HG03097 (cell line): Measurements from ENCODE around the gene CD8A.

Experiments used
- ATAC-seq: cut with Tn5 transposase; IDR thresholded peaks from one replicate; pipeline ENCODE4 v1.9.1; 2021; ENCODE audit not compliant: unreplicated experiment, low FRiP score

CD8A gene

DNA sequence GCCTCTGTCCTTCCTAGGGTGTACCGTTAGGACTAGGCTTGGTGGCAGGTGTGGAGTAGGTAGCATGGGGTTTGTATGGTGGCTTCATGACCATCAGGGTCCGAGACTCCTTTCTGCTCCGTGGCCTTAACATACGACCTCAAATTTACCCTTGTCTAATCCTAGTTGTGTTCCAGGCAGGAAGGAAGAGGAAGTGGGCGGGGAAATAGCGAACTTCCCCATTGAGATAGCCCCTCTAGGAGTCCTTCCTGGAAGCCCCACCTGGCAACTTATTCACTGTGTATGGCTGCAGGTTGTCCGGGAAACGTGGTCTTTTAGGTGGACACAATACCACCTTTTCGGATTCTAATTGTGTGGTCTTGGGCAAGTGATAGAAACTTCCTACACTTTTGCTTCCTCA is 9.3 kb downstream of the CD8A start:
- no peak for ATAC-seq

DNA sequence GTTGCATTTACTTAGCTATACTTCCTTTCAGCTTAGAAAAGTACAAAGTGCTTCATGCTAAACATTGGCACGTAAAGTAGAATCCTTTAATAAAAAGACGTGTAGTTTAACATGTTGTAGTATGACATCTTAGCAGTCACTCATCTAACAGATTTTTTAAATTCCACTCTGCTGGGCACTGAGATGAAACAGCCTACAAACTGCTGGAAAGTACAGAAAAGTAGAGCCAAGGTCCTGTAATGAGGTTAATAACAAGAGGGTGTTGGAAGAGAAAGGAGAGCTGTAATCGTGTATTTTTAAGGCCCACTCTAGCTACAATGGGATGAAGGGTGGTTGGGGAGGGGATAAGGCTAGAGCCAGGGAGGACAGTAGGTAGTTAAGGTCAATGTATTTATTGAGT is 10.7 kb downstream of the CD8A start:
- no peak for ATAC-seq

DNA sequence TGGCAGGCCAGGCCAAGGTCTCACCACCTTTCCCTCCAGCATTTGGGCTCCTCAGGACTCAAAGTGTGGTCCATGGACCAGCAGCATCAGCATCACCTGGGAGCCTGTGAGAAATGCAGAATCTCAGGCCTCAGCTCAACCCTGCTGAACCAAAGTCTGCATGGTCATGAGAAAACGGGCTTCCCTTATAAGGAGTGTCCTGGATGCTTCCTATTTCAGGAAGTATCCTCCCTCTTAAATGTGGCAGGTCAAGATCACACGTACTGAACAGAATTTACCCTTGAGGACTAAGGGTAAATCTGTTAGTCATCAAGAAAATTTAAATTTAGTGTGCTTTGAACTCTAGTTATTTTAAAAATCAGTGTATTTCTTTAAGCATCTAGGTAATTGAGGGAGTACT is 11.8 kb downstream of the CD8A start:
- ATAC-seq: no peak

DNA sequence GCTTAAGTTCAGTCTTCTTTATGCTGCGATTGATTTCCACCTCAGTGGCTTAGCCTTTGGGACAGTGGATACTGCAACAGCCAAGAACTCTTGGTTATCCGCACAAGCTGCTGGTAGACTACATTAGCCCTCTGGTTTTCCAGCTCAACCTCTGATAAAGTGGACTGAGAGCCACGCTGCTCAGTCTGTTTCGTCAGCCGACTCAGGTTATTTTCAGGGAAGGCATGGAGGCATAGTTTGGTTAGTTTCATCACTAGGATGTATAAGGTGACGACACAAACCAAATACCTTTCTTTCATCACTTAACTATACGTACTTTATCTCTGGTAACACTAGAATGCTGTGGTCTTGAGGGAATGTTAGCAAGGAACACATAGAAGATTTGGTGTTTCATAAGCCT is 14.2 kb downstream of the CD8A start:
- ATAC-seq: no peak

DNA sequence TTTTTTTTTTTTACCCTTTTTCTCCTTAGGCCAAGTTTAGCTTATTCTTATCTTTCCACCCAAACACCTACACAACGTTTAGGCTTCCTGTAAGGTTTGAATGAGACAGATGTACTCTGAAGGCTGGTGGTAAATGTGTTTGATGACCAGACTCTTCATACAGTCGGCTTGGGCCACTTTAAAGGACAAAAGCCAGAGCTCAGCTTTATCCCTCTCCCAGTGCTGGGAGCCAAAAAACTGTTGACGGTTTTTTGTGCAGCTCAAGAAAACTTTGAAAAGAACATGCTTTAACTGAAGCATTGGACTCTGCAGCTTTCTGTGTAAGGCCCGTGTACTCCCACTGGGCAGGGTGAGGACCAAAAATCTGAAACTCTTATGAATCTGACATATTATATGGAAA is 15.4 kb downstream of the CD8A start:
- ATAC-seq: no peak

DNA sequence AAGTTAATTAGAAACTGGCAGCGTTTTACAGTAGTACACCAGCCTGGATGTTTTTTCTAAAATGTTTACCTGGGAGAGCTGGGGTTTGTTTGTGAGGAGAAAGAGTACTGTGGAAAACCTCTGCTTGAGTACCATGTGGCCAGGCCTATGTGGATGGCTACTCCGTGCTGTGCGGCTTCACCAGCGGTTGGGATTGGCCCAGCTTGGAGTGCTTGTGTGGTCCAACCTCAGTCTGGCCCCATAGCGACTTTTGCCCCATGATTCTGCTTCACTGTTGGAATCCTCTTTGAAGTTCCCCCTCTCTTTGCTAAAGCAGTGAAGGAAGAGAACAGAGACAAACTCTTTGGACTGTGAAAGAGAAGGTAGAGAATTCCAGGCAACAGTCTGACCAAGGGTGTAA is 15.9 kb downstream of the CD8A start:
- no peak for ATAC-seq

DNA sequence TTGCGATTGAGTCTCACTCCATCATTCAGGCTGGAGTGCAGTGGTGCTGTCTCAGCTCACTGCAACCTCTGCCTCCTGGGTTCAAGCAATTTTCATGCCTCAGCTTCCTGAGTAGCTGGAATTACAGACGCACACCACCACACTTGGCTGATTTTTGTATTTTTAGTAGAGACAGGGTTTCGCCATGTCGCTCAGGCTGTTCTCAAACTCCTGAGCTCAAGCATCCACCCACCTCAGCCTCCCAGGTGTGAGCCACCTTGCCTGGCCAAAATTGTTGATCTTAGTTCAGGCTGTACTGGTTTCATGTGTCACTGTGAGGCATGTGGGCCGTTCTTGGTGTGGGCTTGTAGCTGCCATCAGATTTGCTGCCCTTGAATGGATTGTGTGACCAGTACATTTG is 18.1 kb downstream of the CD8A start:
- no peak for ATAC-seq

DNA sequence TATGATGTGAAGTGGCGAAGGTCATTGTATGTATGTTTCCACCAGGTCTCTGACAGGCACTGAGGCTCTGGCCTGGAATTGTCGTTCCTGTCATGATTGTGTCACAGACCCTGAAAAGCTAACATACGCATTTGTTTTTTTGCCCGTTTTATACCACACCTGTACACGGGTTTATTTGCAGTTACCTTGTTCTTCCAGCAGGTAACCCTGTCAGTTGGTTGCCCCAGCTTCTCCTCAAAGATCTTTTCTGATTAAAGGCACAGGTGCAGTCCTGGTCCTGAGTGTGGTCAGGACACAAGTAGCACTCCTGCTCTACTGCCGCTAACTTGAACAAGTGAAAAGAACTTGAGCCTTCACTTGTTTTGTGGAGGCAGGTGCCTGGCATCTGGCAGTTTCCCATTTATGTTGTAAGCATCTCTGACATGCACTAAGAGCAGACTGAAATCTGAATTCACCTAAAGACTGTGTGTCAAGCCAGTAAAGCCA is 19.9 kb downstream of the CD8A start:
- ATAC-seq: no peak

DNA sequence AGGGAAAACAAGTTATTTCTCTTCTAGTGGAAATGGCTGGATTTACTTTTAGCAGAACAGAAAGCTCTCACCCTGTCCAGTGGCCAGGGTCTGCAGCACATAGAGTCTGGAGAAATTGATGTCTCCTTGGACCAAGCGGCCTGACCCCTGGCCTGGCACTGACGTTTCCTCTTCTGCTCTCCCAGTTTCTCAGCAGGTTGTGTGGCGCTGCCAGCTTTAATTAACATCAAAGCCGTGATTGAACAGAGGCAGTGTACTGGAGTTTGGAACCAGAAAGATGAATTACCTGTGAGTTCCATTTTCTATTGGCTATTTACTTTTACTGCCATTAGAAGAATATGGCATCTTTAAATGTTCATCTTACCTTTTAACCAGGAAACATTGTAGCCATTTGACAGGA is 20.9 kb downstream of the CD8A start:
- ATAC-seq: no peak

DNA sequence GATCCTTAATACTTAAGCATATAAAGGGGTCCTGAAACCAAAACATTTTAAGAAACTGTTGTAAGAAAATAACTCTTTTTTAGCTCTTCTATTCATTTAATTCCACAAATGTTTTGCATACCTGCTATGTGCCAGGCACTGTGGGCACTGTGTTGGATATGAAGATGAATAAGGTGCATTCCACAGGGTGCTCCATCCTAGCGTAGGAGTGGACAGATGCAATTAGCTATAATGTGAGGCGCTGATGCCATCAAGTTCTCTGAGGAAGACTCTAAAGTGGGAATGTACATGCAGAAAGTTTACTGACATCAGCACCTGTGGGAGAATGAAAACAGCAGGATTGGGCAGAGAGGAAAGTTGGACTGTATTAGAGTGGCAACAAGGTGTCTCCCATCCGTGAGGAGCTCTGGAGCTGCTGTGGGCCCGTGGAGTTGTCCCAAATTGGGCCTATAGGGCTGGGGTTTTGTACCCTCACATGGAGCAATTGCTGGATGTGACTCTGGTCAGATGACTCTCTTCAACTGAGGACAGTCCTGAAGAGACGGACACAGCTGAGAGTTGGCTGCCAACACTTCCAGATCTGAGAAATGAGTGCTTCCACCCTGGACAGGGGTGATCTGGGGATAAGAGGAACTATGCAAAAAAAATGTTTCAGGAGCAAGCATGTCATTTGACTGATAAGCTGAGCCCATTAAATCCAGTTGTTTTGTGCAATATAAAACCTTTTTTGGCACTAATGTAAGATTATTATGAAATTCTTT is 22.3 kb downstream of the CD8A start:
- no peak for ATAC-seq

DNA sequence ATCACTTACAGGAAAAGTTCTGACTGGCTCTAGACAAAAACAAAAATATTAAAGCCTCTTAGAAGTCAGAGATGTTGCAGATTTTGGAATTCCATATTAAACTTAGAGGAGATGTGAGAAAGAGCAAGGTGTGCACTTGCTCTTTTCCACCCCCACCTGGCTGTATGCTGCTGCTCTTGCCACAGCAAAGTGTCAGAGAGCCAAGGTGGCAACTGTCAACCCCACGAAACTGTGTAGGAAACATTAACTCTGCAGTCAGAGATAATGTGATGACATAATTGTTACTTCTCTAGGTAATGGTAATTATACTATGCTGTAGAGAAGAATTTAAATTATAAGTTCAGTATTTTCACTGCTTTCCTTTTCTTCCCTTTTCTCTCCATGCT is 25.4 kb downstream of the CD8A start:
- ATAC-seq: no peak

DNA sequence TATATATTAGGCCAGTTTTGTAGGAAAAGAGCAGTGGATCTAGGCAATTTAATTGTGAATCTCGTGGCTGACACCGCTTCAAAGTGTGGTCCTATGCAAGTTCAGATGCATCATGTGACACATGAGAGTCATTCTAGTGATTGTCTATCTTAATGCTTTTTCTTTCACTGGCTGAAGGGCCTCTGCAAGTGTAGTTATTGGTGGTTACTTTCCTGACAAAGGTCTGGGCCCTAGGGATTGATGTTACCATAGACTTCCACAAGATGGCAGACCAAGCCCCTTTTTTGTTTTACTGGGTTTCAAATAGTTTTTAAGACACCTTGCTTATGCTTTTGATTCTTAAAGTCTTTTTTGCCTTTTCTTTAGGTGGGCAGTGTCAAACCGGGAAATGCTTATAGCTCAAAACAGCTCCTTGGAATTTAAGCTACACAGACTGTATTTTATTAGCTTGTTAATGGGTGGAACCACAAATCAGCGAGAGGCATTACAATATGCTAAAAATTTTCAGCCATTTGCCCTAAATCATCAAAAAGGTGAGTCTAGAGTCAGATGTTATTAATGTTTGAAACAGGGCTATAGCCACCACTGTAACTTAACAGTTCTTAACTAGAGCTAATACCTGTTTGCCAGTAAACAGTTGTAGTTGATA is 25.9 kb downstream of the CD8A start:
- no peak for ATAC-seq

DNA sequence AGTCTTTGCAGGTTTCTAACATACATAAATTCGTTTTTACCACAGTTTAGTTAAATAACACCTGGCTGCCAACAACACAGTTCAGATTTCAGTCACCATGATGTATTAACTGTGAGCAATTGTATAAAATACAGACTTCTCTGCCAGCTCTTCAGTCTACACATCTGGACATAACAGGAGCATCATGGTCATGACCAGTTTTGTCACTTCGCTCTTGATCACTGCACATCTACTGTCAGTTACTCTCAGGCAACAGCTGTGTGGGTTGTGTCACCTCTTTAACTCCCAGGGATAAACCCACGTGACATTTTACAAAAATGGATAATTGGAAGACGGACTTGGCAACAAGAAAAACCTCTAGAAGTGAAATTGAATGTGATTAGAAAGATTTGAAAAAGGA is 30.3 kb downstream of the CD8A start:
- no peak for ATAC-seq

DNA sequence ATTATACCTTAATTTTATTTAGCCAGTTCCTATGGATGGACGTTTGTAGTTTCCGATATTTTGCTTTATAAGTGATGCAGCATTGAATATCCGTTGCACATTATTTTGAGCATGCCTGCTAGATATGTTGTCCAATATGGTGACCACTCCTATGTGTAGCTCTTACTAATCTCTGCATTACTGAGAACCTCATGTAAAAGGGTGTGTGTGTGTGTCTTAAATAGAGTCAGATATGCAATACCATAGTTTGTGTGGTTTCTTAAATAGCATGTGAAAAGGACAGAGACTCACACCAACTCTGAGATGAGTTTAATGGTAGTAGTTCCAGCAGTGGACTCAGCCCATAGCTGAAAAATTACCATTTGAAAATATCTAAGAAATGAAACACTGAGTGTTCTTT is 32.3 kb downstream of the CD8A start:
- ATAC-seq: no peak

DNA sequence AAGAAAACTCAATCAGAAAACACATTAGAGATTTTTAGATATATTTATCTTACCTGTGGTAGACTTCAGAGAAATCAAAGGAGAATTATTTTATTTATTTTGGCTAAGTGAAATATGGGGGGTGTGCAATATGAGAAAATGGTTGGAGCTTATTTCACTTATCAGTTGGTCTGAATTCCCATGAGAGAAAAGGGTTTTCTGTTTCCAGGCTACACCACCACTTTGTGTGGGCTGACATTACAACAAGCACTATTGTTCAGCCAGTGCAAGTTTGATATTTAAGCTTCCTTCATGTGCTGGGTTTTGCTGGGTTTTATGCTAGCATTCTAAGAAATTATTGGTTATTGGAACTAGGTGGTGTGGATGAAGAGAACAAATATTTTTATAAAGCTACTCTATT is 37.1 kb downstream of the CD8A start:
- ATAC-seq: no peak

DNA sequence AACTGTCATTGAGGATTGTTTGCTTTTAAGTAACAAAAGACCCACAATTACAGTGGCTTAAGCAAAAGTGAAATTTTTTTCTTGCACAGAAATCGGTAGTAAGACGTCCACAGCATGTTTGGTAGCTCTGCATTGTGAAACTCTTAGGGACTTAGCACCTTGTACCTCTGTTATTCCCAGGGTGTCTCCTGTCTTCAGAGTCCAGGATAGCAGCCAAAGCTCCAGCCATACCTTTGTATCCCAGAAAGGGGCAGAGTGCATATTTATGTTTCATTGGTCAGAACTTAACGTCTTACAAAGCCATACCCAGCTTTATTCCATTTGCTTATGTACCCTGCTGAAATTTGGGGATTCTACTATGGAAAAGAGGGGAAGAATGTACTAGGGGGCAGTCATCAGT is 37.8 kb downstream of the CD8A start:
- ATAC-seq: no peak

DNA sequence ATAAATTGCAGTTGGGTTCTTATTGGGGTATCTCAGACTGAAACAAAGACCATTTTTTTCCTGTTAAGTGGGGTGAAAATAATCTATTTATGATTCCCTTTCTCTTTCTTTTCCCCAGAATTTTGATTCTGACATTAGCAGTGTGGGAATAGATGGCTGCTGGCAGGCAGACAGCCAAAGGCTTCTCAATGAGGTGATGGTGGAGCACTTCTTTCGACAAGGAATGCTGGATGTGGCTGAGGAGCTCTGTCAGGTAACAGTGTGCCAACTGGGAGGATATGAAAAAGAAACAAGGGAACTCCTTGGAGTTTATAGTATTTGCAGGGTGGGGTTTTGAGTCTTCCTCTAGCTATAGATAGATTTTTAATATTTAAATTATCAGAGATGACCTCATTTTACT is 38.9 kb downstream of the CD8A start:
- no peak for ATAC-seq

DNA sequence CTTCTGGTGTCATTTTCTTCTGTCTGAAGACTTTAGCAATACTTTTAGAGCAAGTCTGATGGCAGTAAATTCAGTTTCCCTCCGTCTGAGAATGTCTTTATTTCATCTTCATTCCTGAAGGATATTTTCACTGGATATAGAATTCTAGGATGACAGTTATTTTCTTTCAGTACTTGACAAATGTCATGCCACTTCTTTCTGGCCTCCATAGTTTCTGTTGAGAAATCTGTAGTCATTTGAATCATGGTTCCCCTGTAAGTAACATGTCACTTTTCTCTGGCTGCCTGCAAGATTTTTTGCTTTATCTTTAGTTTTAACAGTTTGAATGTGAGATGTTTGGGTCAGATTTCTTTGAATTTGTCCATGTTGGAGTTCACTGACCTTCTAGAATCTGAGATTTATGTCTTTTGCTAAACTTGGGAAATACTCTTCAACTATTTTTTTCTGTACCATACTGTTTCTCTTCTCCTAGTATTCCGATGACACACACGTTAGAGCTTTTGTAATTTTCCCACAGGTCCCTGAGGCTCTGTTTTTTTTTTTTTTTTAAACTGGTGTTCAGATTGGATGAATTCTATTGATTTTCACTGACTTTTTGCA is 40.4 kb downstream of the CD8A start:
- no peak for ATAC-seq

DNA sequence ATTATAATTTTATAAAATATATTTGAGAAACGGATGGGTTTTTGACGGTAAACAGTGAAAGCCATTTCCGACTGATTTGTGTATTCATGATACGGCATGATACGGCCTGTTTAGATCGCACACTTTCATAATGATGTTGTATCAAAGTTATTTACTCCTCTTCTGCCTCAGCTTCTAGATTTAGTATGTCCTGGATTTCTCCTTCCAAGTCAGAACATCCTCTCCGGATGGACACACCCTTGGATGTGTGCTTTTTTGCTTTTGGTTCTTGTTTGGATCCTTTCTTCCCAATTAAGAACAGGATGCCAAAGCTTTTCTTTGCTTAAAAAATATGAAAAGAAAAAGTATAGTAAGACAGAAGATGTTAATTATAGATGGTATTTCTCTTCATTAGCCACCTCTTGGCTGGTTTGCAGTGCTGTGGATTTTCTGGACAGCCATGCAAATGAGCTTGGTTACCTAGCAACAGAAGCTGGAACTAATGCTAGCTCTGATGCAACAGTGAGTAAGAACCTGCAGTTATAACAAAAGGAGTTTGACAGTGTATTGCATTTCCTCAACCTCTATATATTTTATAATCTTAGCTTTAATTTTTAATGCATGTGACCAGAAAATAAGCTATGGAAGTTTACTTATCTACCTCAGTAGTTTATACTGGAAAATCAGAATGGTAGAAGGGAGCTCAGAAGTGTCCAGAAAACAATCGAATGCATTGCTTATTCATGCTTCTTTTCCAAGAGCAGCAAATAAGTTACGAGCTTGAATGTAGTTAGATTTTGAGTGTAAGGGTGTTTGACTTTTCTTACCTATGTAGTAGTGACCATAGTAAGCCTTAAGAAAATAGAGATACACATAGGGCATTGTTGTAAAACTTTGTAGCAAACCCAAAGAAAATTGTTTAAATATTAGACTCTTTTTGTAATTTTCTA is 42.7 kb downstream of the CD8A start:
- no peak for ATAC-seq

DNA sequence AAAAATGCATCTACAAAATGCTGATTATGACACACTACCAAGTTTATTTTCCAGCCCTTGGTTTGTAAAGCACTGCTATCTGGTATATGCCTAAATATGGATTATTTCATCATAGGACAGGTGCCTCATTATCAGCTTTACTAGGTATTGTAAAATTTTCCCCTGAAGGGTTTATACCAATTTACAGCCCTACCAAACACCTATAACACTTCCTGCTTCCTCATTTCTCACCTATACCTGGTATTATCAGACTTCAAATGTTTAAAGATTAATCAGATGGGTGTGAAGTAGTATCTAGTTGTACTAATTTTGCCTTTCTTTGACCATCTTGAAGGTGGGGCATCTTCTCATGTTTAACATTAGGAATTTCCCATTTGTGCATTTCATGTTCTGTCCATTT is 43.8 kb downstream of the CD8A start:
- ATAC-seq: no peak

DNA sequence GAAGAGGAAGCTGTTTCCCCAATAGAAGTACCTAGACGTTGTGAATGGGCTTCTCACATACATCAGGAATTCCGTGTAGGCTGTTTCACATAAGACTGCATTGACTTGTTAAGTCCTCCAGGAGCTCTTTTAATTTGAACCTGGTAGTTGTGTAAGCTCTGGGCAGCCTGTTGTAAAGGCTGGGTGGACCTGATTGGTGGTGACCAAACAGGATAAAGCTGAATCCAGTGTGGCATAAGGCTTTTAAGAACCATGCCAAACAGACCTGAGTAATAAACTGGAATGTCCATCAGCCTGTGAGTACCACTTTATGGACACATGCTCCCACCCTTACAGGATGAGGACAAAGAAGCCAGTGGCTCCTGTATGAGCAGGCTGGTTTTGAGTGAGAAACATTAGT is 46.6 kb downstream of the CD8A start:
- no peak for ATAC-seq
